Left ventricle myocardium inferior (tissue), 1 donor: ENCODE results near the gene KLF15. TPM values are rescaled to one million over a fixed set of nuclear protein-coding genes. Genes with fewer than 3 reads are reported as not detected.

ENCODE experiments used
- DNase-seq: peaks from one replicate; pipeline ENCODE4 v3.0.0-alpha.2; 2020
- H3K27ac ChIP-seq: fragments of 200-600 bp; replicated peaks from 2 replicates; pipeline ENCODE4 v1.8.0; 2021
- H3K27me3 ChIP-seq: fragments of 200-600 bp; 2 replicates; pipeline ENCODE4 v1.8.0; 2021; ENCODE audit warnings: low read depth
- H3K36me3 ChIP-seq: fragments of 200-600 bp; 2 replicates; pipeline ENCODE4 v1.8.0; 2021
- H3K4me1 ChIP-seq: fragments of 200-600 bp; 2 replicates; pipeline ENCODE4 v1.8.0; 2021
- H3K4me3 ChIP-seq: fragments of 200-600 bp; 2 replicates; pipeline ENCODE4 v1.8.0; 2021; ENCODE audit warnings: mild to moderate bottlenecking, moderate library complexity
- H3K9me3 ChIP-seq: fragments of 200-600 bp; replicated peaks from 2 replicates; pipeline ENCODE4 v1.8.0; 2021
- CTCF ChIP-seq: fragments of 200-600 bp; IDR thresholded peaks from 2 replicates; pipeline ENCODE4 v1.8.0; 2021; ENCODE audit warnings: antibody characterized with exemption, mild to moderate bottlenecking, borderline replicate concordance
- intact Hi-C: fragments of 100-400 bp; cut with micrococcal nuclease; formaldehyde crosslinking; loops from one replicate; pipeline ENCODE4 v1.11.0; 2022
- total RNA-seq: library from RNA; stranded (reverse); fragmentation: NEBNext Ultra II Directional; extraction: Animal tissue kit (Norgen Biotek cat#: 25700); gene quantifications from one replicate; pipeline ENCODE4 v1.2.1, GENCODE V29; 2021
- donor health status: DM: no; HTN: yes; CAD: no; lungs with severe emphysema.

The KLF15 gene
- total RNA-seq, 1 donor from 2014 or later: 44.6 TPM

- TF ChIP-seq CTCF: no peak
- intact Hi-C loops: no loop called here
- Histone ChIP-seq H3K4me1 (peaks cover 10% of the 10 kb centered on the region), H3K4me3 (no peak overlapping the region), H3K36me3 (no peaks in the 10 kb centered on the region), H3K27ac (no peak overlapping the region), H3K27me3 (no peaks in the 10 kb centered on the region), H3K9me3 (peaks cover 27% of the 10 kb centered on the region)
- DNase-seq: no peak
These were observed 53.9 kb downstream of the KLF15 start for GRCh38 chr3:126303272-126303671.

- H3K27ac ChIP-seq: peak overlapping the region; percentile 86
- TF ChIP-seq CTCF: no peak
- intact Hi-C loops: no loop called here
These were observed 56.3 kb downstream of the KLF15 start for GRCh38 chr3:126300761-126301481.

GRCh38 chr3:126300001-126300760 is 57.0 kb downstream of the KLF15 start:
- no peaks in the 10 kb centered on the region for H3K27me3 ChIP-seq
- peaks cover 27% of the 10 kb centered on the region for H3K9me3 ChIP-seq
- H3K27ac ChIP-seq: peak overlapping the region; percentile 86
- DNase-seq: no peak
- H3K4me1 ChIP-seq: peaks cover 10% of the 10 kb centered on the region
- intact Hi-C loops: no loop called here
- H3K36me3 ChIP-seq: no peaks in the 10 kb centered on the region
- no peak for TF ChIP-seq CTCF
- no peak overlapping the region for H3K4me3 ChIP-seq

More at GRCh38 chr3:126300761-126301481, 56.3 kb downstream of the KLF15 start:
- peak; percentile 62 for DNase-seq
- H3K36me3 ChIP-seq: no peaks in the 10 kb centered on the region
- no peak overlapping the region for H3K4me3 ChIP-seq
- H3K4me1 ChIP-seq: peaks cover 10% of the 10 kb centered on the region
- peaks cover 27% of the 10 kb centered on the region for H3K9me3 ChIP-seq
- H3K27me3 ChIP-seq: no peaks in the 10 kb centered on the region

GRCh38 chr3:126295407-126295939 is 61.7 kb downstream of the KLF15 start:
- intact Hi-C loops: no loop called here
- no peak for TF ChIP-seq CTCF
- DNase-seq: no peak
- no peaks in the 10 kb centered on the region for H3K36me3 ChIP-seq
- H3K27me3 ChIP-seq: no peaks in the 10 kb centered on the region
- peaks cover 26% of the 10 kb centered on the region for H3K4me1 ChIP-seq
- peaks cover 7% of the 10 kb centered on the region for H3K9me3 ChIP-seq
- no peak overlapping the region for H3K4me3 ChIP-seq
- H3K27ac ChIP-seq: no peak overlapping the region

- Histone ChIP-seq H3K9me3 (peaks cover 7% of the 10 kb centered on the region), H3K4me3 (no peak overlapping the region), H3K27ac (peak overlapping the region; percentile 81), H3K36me3 (no peaks in the 10 kb centered on the region), H3K27me3 (no peaks in the 10 kb centered on the region), H3K4me1 (peaks cover 27% of the 10 kb centered on the region)
- intact Hi-C loops: no loop called here
- no peak for TF ChIP-seq CTCF
- DNase-seq: no peak
These were observed 62.9 kb downstream of the KLF15 start for GRCh38 chr3:126294211-126294808.
